HG03469 (cell line): ENCODE measurements around the gene ABCB9.
"Not testable (repeated sequence)": the region's sequence is repeated elsewhere in the genome, so short reads cannot be mapped to it uniquely, and the experiment has no call there.

ENCODE experiments used
- ATAC-seq: cut with Tn5 transposase; IDR thresholded peaks from one replicate; pipeline ENCODE4 v1.9.1; 2021; ENCODE audit warnings: mild to moderate bottlenecking, moderate library complexity, moderate number of reproducible peaks; ENCODE audit not compliant: unreplicated experiment

Gene ABCB9

GRCh38 chr12:122944605-122945592 is 21.4 kb downstream of the ABCB9 start:
- ATAC-seq, result no peak

GRCh38 chr12:122943196-122943595 is 23.1 kb downstream of the ABCB9 start:
- ATAC-seq, result no peak

- no peak for ATAC-seq
Observed at GRCh38 chr12:122942637-122943036, 23.6 kb downstream of the ABCB9 start.

GRCh38 chr12:122941351-122941750 is 24.9 kb downstream of the ABCB9 start:
- not testable (repeated sequence) for ATAC-seq

- no peak for ATAC-seq
Observed at GRCh38 chr12:122939125-122939524, 27.1 kb downstream of the ABCB9 start.

GRCh38 chr12:122937622-122938091 is 28.6 kb downstream of the ABCB9 start:
- ATAC-seq, result no peak

- no peak for ATAC-seq
Observed at GRCh38 chr12:122935318-122935717, 30.9 kb downstream of the ABCB9 start.

- ATAC-seq, result no peak
Observed at GRCh38 chr12:122934722-122935121, 31.5 kb downstream of the ABCB9 start.

- ATAC-seq, result no peak
Observed at GRCh38 chr12:122932207-122932606, 34.1 kb downstream of the ABCB9 start.

- ATAC-seq, result no peak
Observed at GRCh38 chr12:122929812-122930211, 36.5 kb downstream of the ABCB9 start.

GRCh38 chr12:122929148-122929538 is 37.1 kb downstream of the ABCB9 start:
- no peak for ATAC-seq

GRCh38 chr12:122928404-122929147 is 37.7 kb downstream of the ABCB9 start:
- ATAC-seq, result no peak

GRCh38 chr12:122927756-122928403 is 38.4 kb downstream of the ABCB9 start:
- no peak for ATAC-seq

- no peak for ATAC-seq
Observed at GRCh38 chr12:122921917-122922316, 44.3 kb downstream of the ABCB9 start.

GRCh38 chr12:122920687-122921086 is 45.6 kb downstream of the ABCB9 start:
- no peak for ATAC-seq

GRCh38 chr12:122918827-122919226 is 47.4 kb downstream of the ABCB9 start:
- ATAC-seq, result no peak

GRCh38 chr12:122917507-122918121 is 48.6 kb downstream of the ABCB9 start:
- ATAC-seq, result no peak

GRCh38 chr12:122909442-122910288 is 56.6 kb downstream of the ABCB9 start:
- ATAC-seq, result no peak

- no peak for ATAC-seq
Observed at GRCh38 chr12:122908915-122909314, 57.3 kb downstream of the ABCB9 start.

GRCh38 chr12:122905258-122905657 is 61.0 kb downstream of the ABCB9 start:
- not testable (repeated sequence) for ATAC-seq
